ENCODE results near the gene ST3GAL3. TPM values are rescaled to one million over a fixed set of nuclear protein-coding genes. Genes with fewer than 3 reads are reported as not detected.

The ST3GAL3 gene
- total and polyA plus RNA-seq, 7 donors = 7.2 to 31.4 (median 21.3) TPM

DNA sequence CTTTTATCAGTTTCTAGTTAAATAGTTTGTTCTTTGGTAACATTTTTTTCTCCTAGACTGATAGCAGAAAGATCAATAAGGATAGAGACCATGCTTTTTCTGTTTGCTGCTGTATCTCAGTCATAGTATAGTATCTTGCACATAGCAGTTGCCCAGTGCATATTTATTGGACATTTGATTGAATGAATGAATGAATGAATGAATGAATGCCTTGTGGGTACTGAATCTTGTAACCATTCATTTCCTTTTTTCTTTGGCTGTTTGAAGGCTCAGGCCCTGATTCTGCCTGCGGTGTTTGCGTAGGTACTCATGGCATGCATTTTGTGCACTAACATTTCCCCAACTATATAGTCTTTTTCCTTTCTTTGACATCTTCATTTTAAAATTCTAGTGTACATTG, 83.9 kb downstream of the ST3GAL3 start:
- Histone ChIP-seq H3K9me3 (no peaks in the 10 kb centered on the region), H3K27me3 (no peaks in the 10 kb centered on the region), H3K27ac (no peak overlapping the region), H3K36me3 (peaks cover 0 to 5% (median 0%) of the 10 kb centered on the region in 4 donors), H3K4me3 (no peak overlapping the region), H3K4me1 (peaks cover 0 to 7% (median 3%) of the 10 kb centered on the region in 4 donors)
- TF ChIP-seq EP300 (IDR thresholded peaks at IDR 0.05) (no peak), POLR2AphosphoS5 (IDR thresholded peaks at IDR 0.05) (no peak), POLR2A (IDR thresholded peaks at IDR 0.05) (no peak)
- TF ChIP-seq, protein P1, sequence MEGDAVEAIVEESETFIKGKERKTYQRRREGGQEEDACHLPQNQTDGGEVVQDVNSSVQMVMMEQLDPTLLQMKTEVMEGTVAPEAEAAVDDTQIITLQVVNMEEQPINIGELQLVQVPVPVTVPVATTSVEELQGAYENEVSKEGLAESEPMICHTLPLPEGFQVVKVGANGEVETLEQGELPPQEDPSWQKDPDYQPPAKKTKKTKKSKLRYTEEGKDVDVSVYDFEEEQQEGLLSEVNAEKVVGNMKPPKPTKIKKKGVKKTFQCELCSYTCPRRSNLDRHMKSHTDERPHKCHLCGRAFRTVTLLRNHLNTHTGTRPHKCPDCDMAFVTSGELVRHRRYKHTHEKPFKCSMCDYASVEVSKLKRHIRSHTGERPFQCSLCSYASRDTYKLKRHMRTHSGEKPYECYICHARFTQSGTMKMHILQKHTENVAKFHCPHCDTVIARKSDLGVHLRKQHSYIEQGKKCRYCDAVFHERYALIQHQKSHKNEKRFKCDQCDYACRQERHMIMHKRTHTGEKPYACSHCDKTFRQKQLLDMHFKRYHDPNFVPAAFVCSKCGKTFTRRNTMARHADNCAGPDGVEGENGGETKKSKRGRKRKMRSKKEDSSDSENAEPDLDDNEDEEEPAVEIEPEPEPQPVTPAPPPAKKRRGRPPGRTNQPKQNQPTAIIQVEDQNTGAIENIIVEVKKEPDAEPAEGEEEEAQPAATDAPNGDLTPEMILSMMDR (IDR thresholded peaks at IDR 0.05) = no peak
- intact Hi-C loops (cut with DNase I) = no loop called here
- 97 to 100% methylated on average over 2 of the region's 2 CpGs for WGBS, 2 donors
- no peak for DNase-seq

DNA sequence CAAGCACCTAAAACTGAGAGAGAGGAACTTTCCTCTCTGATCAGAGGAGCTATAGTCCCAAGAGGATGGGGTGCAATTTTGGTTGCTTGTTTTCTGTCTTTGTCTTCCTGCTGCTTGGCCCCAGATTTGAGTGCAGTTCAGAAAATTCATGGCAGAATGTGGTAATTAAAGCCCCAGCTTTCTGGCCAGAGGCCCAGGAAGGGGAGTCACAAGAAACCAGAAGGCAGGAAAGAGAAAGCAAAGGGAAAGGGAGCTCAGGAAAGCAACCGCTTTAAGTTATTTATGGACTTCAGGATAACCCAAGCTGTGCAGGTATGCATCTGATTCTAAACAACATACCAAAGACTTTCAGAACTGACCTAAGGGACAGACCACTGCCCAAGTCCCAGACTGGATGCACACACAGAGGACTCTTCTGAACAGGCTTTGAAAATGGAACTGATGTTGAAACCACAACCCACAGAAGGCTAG, 88.8 kb downstream of the ST3GAL3 start:
- no peaks in the 10 kb centered on the region for H3K27me3 ChIP-seq
- no peak overlapping the region for H3K27ac ChIP-seq
- 29 to 41% methylated on average over 1 of the region's 1 CpG for WGBS, 2 donors
- no peaks in the 10 kb centered on the region for H3K9me3 ChIP-seq
- H3K4me1 ChIP-seq = no peaks in the 10 kb centered on the region
- H3K36me3 ChIP-seq = peaks cover 0 to 5% (median 0%) of the 10 kb centered on the region in 4 donors
- H3K4me3 ChIP-seq = no peak overlapping the region
- TF ChIP-seq POLR2A (IDR thresholded peaks at IDR 0.05) = no peak
- no peak for TF ChIP-seq POLR2AphosphoS5 (IDR thresholded peaks at IDR 0.05)
- TF ChIP-seq EP300 (IDR thresholded peaks at IDR 0.05) = no peak
- TF ChIP-seq, protein P1 (IDR thresholded peaks at IDR 0.05) = no peak
- DNase-seq = no peak
- intact Hi-C loops (cut with DNase I) = no loop called here

DNA sequence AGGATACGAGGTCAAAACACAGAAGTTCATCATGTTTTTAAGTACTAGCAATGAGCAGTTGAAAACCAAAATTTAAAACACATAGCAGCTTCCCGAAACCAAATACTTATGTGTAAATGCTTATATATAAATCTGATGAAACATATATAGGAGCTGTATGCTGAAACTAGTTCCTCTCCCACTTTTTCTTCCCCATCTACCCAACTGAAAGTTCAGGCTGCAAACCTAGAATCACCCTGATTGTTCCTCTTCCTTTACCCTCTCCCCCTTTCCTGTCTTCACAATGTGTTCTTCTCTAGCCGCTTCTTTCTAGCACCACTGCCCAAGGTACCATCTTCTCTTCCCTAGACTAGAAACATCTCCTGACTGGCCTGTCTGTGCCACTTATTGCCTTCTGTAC, 90.6 kb downstream of the ST3GAL3 start:
- Histone ChIP-seq H3K4me1 (no peaks in the 10 kb centered on the region), H3K27me3 (no peaks in the 10 kb centered on the region), H3K36me3 (no peaks in the 10 kb centered on the region), H3K27ac (no peak overlapping the region), H3K4me3 (no peak overlapping the region), H3K9me3 (no peaks in the 10 kb centered on the region)
- DNase-seq = no peak
- intact Hi-C loops (cut with DNase I) = no loop called here
- 88 to 90% methylated on average over 3 of the region's 3 CpGs for WGBS, 2 donors
- no peak for TF ChIP-seq EP300 (IDR thresholded peaks at IDR 0.05)
- TF ChIP-seq, protein P1 (IDR thresholded peaks at IDR 0.05) = no peak
- TF ChIP-seq POLR2A (IDR thresholded peaks at IDR 0.05) = no peak
- TF ChIP-seq POLR2AphosphoS5 (IDR thresholded peaks at IDR 0.05) = no peak

DNA sequence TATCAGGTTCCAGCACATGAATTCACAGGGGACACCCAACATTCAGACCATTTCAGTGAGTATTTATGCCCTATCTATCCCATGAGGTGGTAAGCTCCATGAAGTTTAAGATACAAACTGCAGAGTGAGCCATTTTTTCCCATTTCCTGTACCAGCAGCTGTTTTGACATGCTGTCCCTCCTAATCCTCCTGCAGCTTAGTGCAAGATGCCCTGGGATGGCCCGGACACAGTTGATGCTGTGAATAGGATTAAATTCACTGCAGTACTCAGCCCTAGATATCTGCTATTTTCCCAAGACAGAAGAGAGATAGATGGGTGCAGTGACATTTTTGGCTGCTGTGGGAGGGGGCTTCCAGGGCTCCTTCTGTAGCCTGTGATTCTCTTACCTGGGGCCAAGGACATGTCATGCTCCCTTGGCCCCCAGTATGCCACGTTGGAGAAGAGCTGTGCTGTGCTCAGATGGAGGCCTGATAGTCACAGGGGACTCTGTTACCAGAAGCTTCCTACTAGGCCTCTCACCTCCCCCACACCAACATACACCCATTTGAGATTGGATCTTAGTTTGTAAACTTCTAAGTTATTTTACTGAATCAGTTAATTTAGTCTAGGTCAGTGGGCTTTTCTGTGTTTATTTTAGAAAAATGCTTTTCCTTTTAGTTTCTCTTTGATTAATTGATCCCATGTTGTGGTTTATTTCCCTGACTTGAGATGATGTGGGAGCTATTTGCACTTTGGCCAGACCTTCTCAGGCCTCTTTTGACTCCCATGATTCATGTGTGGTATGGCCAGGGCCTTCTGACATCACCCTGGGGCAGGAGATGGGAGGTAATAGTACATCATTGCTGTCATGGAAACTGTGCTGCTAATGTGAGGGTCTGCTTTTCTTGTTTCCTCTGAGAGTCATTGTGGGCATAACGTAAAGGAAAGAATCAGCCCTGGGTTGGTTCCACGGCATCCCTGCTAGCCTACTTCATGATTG, 92.6 kb downstream of the ST3GAL3 start:
- intact Hi-C loops (cut with DNase I) = no loop called here
- Histone ChIP-seq H3K4me3 (no peak overlapping the region), H3K4me1 (no peaks in the 10 kb centered on the region), H3K9me3 (no peaks in the 10 kb centered on the region), H3K27ac (no peak overlapping the region), H3K27me3 (no peaks in the 10 kb centered on the region), H3K36me3 (no peaks in the 10 kb centered on the region)
- TF ChIP-seq POLR2A (IDR thresholded peaks at IDR 0.05) (no peak), EP300 (IDR thresholded peaks at IDR 0.05) (no peak), POLR2AphosphoS5 (IDR thresholded peaks at IDR 0.05) (no peak)
- TF ChIP-seq, protein P1 (IDR thresholded peaks at IDR 0.05) = no peak
- 68 to 82% methylated on average over 4 of the region's 4 CpGs for WGBS, 2 donors
- no peak for DNase-seq
